HCT116 (cell line): ENCODE measurements around the gene TPT1. TPM values are rescaled to one million over a fixed set of nuclear protein-coding genes. Genes with fewer than 3 reads are reported as not detected.

Source experiments
- ATAC-seq: fragments of 200-7000 bp; cut with Tn5 transposase; 2 replicates; pipeline ENCODE4 v1.9.1; 2020; ENCODE audit warnings: mild to moderate bottlenecking, moderate library complexity
- BruUV-seq: library from RNA; stranded (reverse); fragments of 400-500 nt; replicated peaks from 2 replicates; lab custom pipeline; 2021; lab: Mats Ljungman, UMichigan
- CTCF ChIA-PET: fragments of 300-600 bp; sonication (Branson Sonifier 250); formaldehyde crosslinking; loops from one replicate; lab custom pipeline; 2021; ENCODE audit warnings: antibody characterized with exemption; lab: Charles Lee
- POLR2A ChIA-PET: fragments of 300-600, 350-600 bp; sonication (Branson Sonifier 250); formaldehyde crosslinking; loops from one replicate; lab custom pipeline; 2021; ENCODE audit warnings: antibody characterized with exemption; lab: Charles Lee
- RAD21 ChIA-PET, 2 experiments: fragments of 300-600 bp; sonication (Branson Sonifier 250); formaldehyde crosslinking; loops; one replicate each; lab custom pipeline; 2023; ENCODE audit warnings: low total read pairs in 2 of 2; ENCODE audit not compliant: uncharacterized antibody in 2 of 2, unreplicated experiment in 2 of 2, low non-redundant PET in 1 of 2; lab: Charles Lee
- DNase-seq: peaks from one replicate; pipeline ENCODE4 v3.0.0-alpha.2; 2010; ENCODE audit warnings: low read depth, low spot score
- H2AFZ ChIP-seq: fragments of 200-600 bp; shearing (Covaris generic), sonication (generic); 2 replicates; pipeline ENCODE4 v1.6.1; 2017; ENCODE audit warnings: low read depth, mixed run types, mixed read lengths, antibody characterized with exemption, low read length; ENCODE audit not compliant: poor library complexity, severe bottlenecking
- H3K27ac ChIP-seq: 2 replicates; pipeline ENCODE4 v1.5.1; 2012; ENCODE audit warnings: low read depth, low read length
- H3K27me3 ChIP-seq: fragments of 200-600 bp; sonication (generic); 2 replicates; pipeline ENCODE4 v1.6.1; 2016; ENCODE audit warnings: mixed run types, low read length, mixed read lengths; ENCODE audit not compliant: insufficient read depth
- H3K36me3 ChIP-seq, 2 experiments: fragments of 200-500 bp in 1 of 2; fragments of 200-600 bp in 1 of 2; sonication (Bioruptor generic) in 1 of 2; sonication (generic) in 1 of 2; 2 replicates each; pipeline versions ENCODE4 v1.5.1 to v1.6.1; 2014 to 2016; ENCODE audit warnings: low read length in 2 of 2, inconsistent platforms in 1 of 2, mixed read lengths in 1 of 2, mixed run types in 1 of 2; ENCODE audit not compliant: insufficient read depth in 2 of 2, control insufficient read depth in 1 of 2
- H3K4me1 ChIP-seq, 2 experiments: fragments of 200-600 bp in 1 of 2; sonication (generic) in 1 of 2; 2 replicates each; pipeline versions ENCODE4 v1.5.1 to v1.6.1; 2012 to 2017; ENCODE audit warnings: low read length in 2 of 2, inconsistent platforms in 1 of 2, mild to moderate bottlenecking in 1 of 2, mixed read lengths in 1 of 2, mixed run types in 1 of 2, moderate library complexity in 1 of 2; ENCODE audit not compliant: insufficient read depth in 2 of 2, control insufficient read depth in 1 of 2
- H3K4me2 ChIP-seq: fragments of 200-600 bp; sonication (generic); 2 replicates; pipeline ENCODE4 v1.6.1; 2017; ENCODE audit warnings: mixed run types, low read length, mixed read lengths
- H3K4me3 ChIP-seq, 2 experiments: fragments of 200-600 bp in 1 of 2; sonication (generic) in 1 of 2; replicated peaks in 1 of 2; 2 replicates each; pipeline ENCODE4 v1.5.1; 2011 to 2016; ENCODE audit warnings: low read length in 2 of 2, control low read depth in 1 of 2, low read depth in 1 of 2, mild to moderate bottlenecking in 1 of 2, mixed read lengths in 1 of 2, mixed run types in 1 of 2
- H3K79me2 ChIP-seq: fragments of 200-600 bp; sonication (generic); 2 replicates; pipeline ENCODE4 v1.6.1; 2017; ENCODE audit warnings: mild to moderate bottlenecking, mixed run types, low read length, moderate library complexity, mixed read lengths; ENCODE audit not compliant: insufficient read depth
- H3K9ac ChIP-seq: fragments of 200-600 bp; sonication (generic); 2 replicates; pipeline ENCODE4 v1.6.1; 2016; ENCODE audit warnings: low read length, mixed read lengths
- H3K9me2 ChIP-seq: fragments of 200-600 bp; sonication (generic), shearing (Covaris generic); 2 replicates; pipeline ENCODE4 v1.6.1; 2017; ENCODE audit warnings: mixed run types, mild to moderate bottlenecking, moderate library complexity; ENCODE audit not compliant: insufficient read depth
- H3K9me3 ChIP-seq, 2 experiments: fragments of 200-500 bp in 1 of 2; fragments of 200-600 bp in 1 of 2; sonication (Bioruptor generic) in 1 of 2; sonication (generic) in 1 of 2; 2 replicates each; pipeline ENCODE4 v1.6.1; 2014 to 2017; ENCODE audit warnings: low read length in 2 of 2, mixed read lengths in 2 of 2, inconsistent platforms in 1 of 2, low read depth in 1 of 2, mild to moderate bottlenecking in 1 of 2, mixed run types in 1 of 2, moderate library complexity in 1 of 2; ENCODE audit not compliant: control insufficient read depth in 1 of 2, insufficient read depth in 1 of 2
- H4K20me1 ChIP-seq: fragments of 200-600 bp; sonication (generic), shearing (Covaris generic); 2 replicates; pipeline ENCODE4 v1.6.1; 2017; ENCODE audit warnings: mixed run types, mild to moderate bottlenecking, moderate library complexity; ENCODE audit not compliant: insufficient read depth
- ATF3 ChIP-seq: IDR thresholded peaks from 2 replicates; pipeline ENCODE4 v1.6.1; 2012
- CBX3 ChIP-seq: IDR thresholded peaks from 2 replicates; pipeline ENCODE4 v1.6.1; 2012; ENCODE audit warnings: low read depth
- CEBPB ChIP-seq: IDR thresholded peaks from 2 replicates; pipeline ENCODE4 v1.6.1; 2012; ENCODE audit warnings: low read depth
- CTCF ChIP-seq, 3 experiments: fragments of 200-600 bp in 1 of 3; sonication (generic) in 1 of 3; IDR thresholded peaks in 2 of 3; conservative IDR thresholded peaks in 1 of 3; 2 replicates each; pipeline ENCODE4 v1.5.1; 2012 to 2017; ENCODE audit warnings: low read depth in 2 of 3, low read length in 2 of 3, antibody characterized with exemption in 1 of 3, borderline replicate concordance in 1 of 3, control low read depth in 1 of 3, mild to moderate bottlenecking in 1 of 3, mixed read lengths in 1 of 3, mixed run types in 1 of 3, moderate library complexity in 1 of 3; ENCODE audit not compliant: insufficient read depth in 1 of 3
- EGR1 ChIP-seq: IDR thresholded peaks from 2 replicates; pipeline ENCODE4 v1.6.1; 2012; ENCODE audit warnings: low read depth
- ELF1 ChIP-seq: IDR thresholded peaks from 2 replicates; pipeline ENCODE4 v1.6.1; 2012; ENCODE audit warnings: low read depth, borderline replicate concordance
- FOSL1 ChIP-seq: IDR thresholded peaks from 2 replicates; pipeline ENCODE4 v1.6.1; 2012; ENCODE audit warnings: low read depth
- POLR2A ChIP-seq: IDR thresholded peaks from 2 replicates; pipeline ENCODE4 v1.7.0; 2011; ENCODE audit warnings: borderline replicate concordance; ENCODE audit not compliant: insufficient read depth, insufficient read length; ENCODE audit errors: extremely low read depth
- RAD21 ChIP-seq: IDR thresholded peaks from 2 replicates; pipeline ENCODE4 v1.6.1; 2012; ENCODE audit warnings: low read depth, mild to moderate bottlenecking
- SIN3A ChIP-seq: IDR thresholded peaks from 2 replicates; pipeline ENCODE4 v1.6.1; 2012; ENCODE audit warnings: low read depth
- SP1 ChIP-seq: IDR thresholded peaks from 2 replicates; pipeline ENCODE4 v1.6.1; 2012; ENCODE audit warnings: low read depth
- SRF ChIP-seq: IDR thresholded peaks from 2 replicates; pipeline ENCODE4 v1.6.1; 2012; ENCODE audit warnings: low read depth
- TCF7L2 ChIP-seq: IDR thresholded peaks from 2 replicates; pipeline ENCODE4 v1.7.0; 2011; ENCODE audit warnings: borderline replicate concordance, inconsistent platforms; ENCODE audit not compliant: insufficient read depth, insufficient read length; ENCODE audit errors: extremely low read depth
- ZBTB33 ChIP-seq: IDR thresholded peaks from 2 replicates; pipeline ENCODE4 v1.6.1; 2011; ENCODE audit warnings: mild to moderate bottlenecking, low read length, moderate library complexity; ENCODE audit not compliant: insufficient replicate concordance; ENCODE audit errors: extremely low read depth
- ZFX ChIP-seq: fragments of 450-650 bp; IDR thresholded peaks from 2 replicates; pipeline ENCODE4 v1.6.1; 2017
- intact Hi-C: fragments of 100-400 bp; cut with micrococcal nuclease; formaldehyde crosslinking; loops from 2 replicates; pipeline ENCODE4 v1.10.0; 2022
- total RNA-seq: library from RNA; stranded (reverse); gene quantifications from one replicate; pipeline ENCODE4 v1.2.1, GENCODE V29; 2021; ENCODE audit not compliant: unreplicated experiment
- TF ChIP-seq, protein P1 (sequence below): IDR thresholded peaks from 2 replicates; pipeline ENCODE4 v1.6.1; 2012

Gene TPT1
- total RNA-seq, 1 experiment from 2014 or later, result 2,859 TPM

DNA sequence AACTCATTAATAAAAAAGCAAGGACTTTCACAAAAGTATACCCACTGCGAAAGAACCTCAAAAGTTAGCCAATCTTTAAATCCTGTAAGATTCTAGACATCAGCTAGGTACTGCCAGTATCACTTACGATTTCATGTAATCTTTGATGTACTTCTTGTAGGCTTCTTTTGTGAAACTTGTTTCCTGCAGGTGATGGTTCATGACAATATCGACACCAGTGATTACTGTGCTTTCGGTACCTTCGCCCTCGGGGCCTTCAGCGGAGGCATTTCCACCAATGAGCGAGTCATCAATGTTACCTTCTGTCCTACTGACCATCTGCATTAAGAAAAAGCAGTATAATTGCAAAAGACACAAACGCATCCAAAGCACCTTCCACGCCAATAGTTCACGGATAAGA, 1.1 kb downstream of the TPT1 start:
- H2AFZ ChIP-seq, result no peak overlapping the region
- peaks cover 68% of the 10 kb centered on the region for H3K79me2 ChIP-seq
- H3K36me3 ChIP-seq, result peaks cover 40 to 49% of the 10 kb centered on the region in 2 experiments
- H3K9me2 ChIP-seq, result no peaks in the 10 kb centered on the region
- H3K9me3 ChIP-seq, result no peaks in the 10 kb centered on the region
- H4K20me1 ChIP-seq, result peaks cover 48% of the 10 kb centered on the region
- H3K4me3 ChIP-seq, result peak overlapping the region; percentile 61 to 62
- intact Hi-C loops, result no loop called here
- BruUV-seq, result no TSS peak
- DNase-seq, result no peak
- RAD21 ChIA-PET, result no interaction called here
- no peaks in the 10 kb centered on the region for H3K27me3 ChIP-seq
- CTCF ChIA-PET, result no interaction called here
- no peak for ATAC-seq
- peaks cover 33 to 60% of the 10 kb centered on the region in 2 experiments for H3K4me1 ChIP-seq
- H3K4me2 ChIP-seq, result peak overlapping the region; percentile 79
- TF ChIP-seq TCF7L2, result no peak
- peak overlapping the region; percentile 98 for H3K9ac ChIP-seq
- peak overlapping the region; percentile 95 for H3K27ac ChIP-seq
- POLR2A ChIA-PET, result interaction anchor here (1.0 to 2.5 kb wide), 3 partner anchors 12 to 28 kb away, joined by 3 to 15 read pairs (median 10); no protein-coding TSS in a partner anchor

- POLR2A ChIA-PET, result no interaction called here
- Histone ChIP-seq H3K9me2 (no peaks in the 10 kb centered on the region), H3K4me2 (peak overlapping the region; percentile 79), H3K9me3 (no peaks in the 10 kb centered on the region), H3K27me3 (no peaks in the 10 kb centered on the region), H3K36me3 (peaks cover 37 to 49% of the 10 kb centered on the region in 2 experiments), H2AFZ (no peak overlapping the region), H3K9ac (peak overlapping the region; percentile 98), H3K27ac (no peak overlapping the region), H4K20me1 (peaks cover 53% of the 10 kb centered on the region), H3K4me3 (peak overlapping the region; percentile 61 to 62), H3K79me2 (peaks cover 68% of the 10 kb centered on the region), H3K4me1 (peaks cover 38 to 65% of the 10 kb centered on the region in 2 experiments)
- no peak for ATAC-seq
- TF ChIP-seq EGR1 (no peak), SRF (no peak), ZFX (no peak), CBX3 (no peak), RAD21 (no peak), POLR2A (no peak), SIN3A (no peak), ATF3 (no peak), FOSL1 (no peak), CTCF (IDR thresholded peaks at IDR 0.05 in 2 of 3, conservative IDR thresholded peaks at IDR 0.05 in 1 of 3; ENCODE audit: borderline replicate concordance in 1 of 3, insufficient read depth in 1 of 3, low read depth in 2 of 3, low read length in 2 of 3) (no peak), TCF7L2 (no peak), CEBPB (no peak), SP1 (no peak), ZBTB33 (no peak), ELF1 (no peak)
- TF ChIP-seq, protein P1, sequence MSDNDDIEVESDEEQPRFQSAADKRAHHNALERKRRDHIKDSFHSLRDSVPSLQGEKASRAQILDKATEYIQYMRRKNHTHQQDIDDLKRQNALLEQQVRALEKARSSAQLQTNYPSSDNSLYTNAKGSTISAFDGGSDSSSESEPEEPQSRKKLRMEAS, result no peak
- CTCF ChIA-PET, result no interaction called here
- DNase-seq, result no peak
- RAD21 ChIA-PET, result no interaction called here
- intact Hi-C loops, result no loop called here
- BruUV-seq, result no TSS peak
These were observed 1.6 kb downstream of the TPT1 start for GRCh38 chr13:45339399-45339798.
